Spleen (tissue), 11 donors: ENCODE data around the gene BANP. TPM values are rescaled to one million over a fixed set of nuclear protein-coding genes. Genes with fewer than 3 reads are reported as not detected.
"Not testable (repeated sequence)": the region's sequence is repeated elsewhere in the genome, so short reads cannot be mapped to it uniquely, and the experiment has no call there.

ENCODE experiments used
- DNase-seq: peaks from one replicate; pipeline ENCODE4 v3.0.0-alpha.2; 2020
- H3K27ac ChIP-seq, 8 donors: fragments of 200-600 bp; sonication (generic) in 7 of 8; 1 replicate in 4 of 8; 2 replicates in 4 of 8; pipeline versions ENCODE4 v1.5.0 to v1.8.0; 2016 to 2021; ENCODE audit warnings: inconsistent platforms in 4 of 8, mild to moderate bottlenecking in 4 of 8, moderate library complexity in 1 of 8
- H3K27me3 ChIP-seq, 7 donors: fragments of 200-600 bp; sonication (generic) in 6 of 7; replicated peaks in 1 of 7; 1 replicate in 4 of 7; 2 replicates in 3 of 7; pipeline versions ENCODE4 v1.5.0 to v1.8.0; 2016 to 2021; ENCODE audit warnings: inconsistent platforms in 3 of 7, mild to moderate bottlenecking in 1 of 7
- H3K36me3 ChIP-seq, 6 donors: fragments of 200-600 bp; sonication (generic) in 5 of 6; 1 replicate in 4 of 6; 2 replicates in 2 of 6; pipeline versions ENCODE4 v1.5.0 to v1.8.0; 2016 to 2021; ENCODE audit warnings: inconsistent platforms in 2 of 6
- H3K4me1 ChIP-seq, 6 donors: fragments of 200-600 bp; sonication (generic) in 5 of 6; 1 replicate in 3 of 6; 2 replicates in 3 of 6; pipeline versions ENCODE4 v1.5.0 to v1.8.0; 2016 to 2021; ENCODE audit warnings: inconsistent platforms in 3 of 6
- H3K4me3 ChIP-seq, 8 donors: fragments of 200-600 bp; sonication (generic) in 7 of 8; 1 replicate in 4 of 8; 2 replicates in 4 of 8; pipeline versions ENCODE4 v1.5.0 to v1.8.0; 2016 to 2021; ENCODE audit warnings: inconsistent platforms in 4 of 8, mild to moderate bottlenecking in 4 of 8, moderate library complexity in 2 of 8
- H3K9me3 ChIP-seq, 8 donors: fragments of 200-600 bp; sonication (generic) in 7 of 8; 1 replicate in 4 of 8; 2 replicates in 4 of 8; pipeline versions ENCODE4 v1.5.0 to v1.8.0; 2016 to 2021; ENCODE audit warnings: inconsistent platforms in 4 of 8
- CTCF ChIP-seq, 11 experiments: fragments of 200-600 bp in 7 of 11; fragments of 450-650 bp in 4 of 11; sonication (generic) in 4 of 11; IDR thresholded peaks in 8 of 11; conservative IDR thresholded peaks in 3 of 11; 1 replicate in 7 of 11; 2 replicates in 4 of 11; pipeline versions ENCODE4 v1.4.0 to v1.8.0; 2016 to 2021; ENCODE audit warnings: antibody characterized with exemption in 11 of 11, inconsistent platforms in 4 of 11, mild to moderate bottlenecking in 1 of 11
- POLR2A ChIP-seq, 3 donors: fragments of 450-650 bp; IDR thresholded peaks; one replicate each; pipeline ENCODE4 v1.5.1; 2017; ENCODE audit warnings: antibody characterized with exemption in 3 of 3, mild to moderate bottlenecking in 1 of 3
- POLR2AphosphoS5 ChIP-seq, 3 donors: sonication (generic); formaldehyde crosslinking; IDR thresholded peaks; one replicate each; pipeline ENCODE4 v1.5.1; 2017; ENCODE audit warnings: antibody characterized with exemption in 3 of 3
- WGBS, 5 donors: extraction: QIAGEN DNeasy Blood & Tissue Kit in 3 of 5; methylation state at CpG; one replicate each; pipeline versions ENCODE4 v1.1.5 to v1.1.7; 2013 to 2018; 5-methylcytosine and 5-hydroxymethylcytosine counted together
- intact Hi-C: fragments of 100-400 bp; cut with DNase I; formaldehyde crosslinking; loops from one replicate; pipeline ENCODE4 v1.15.0; 2023; ENCODE audit warnings: low total_unique reads
- polyA plus RNA-seq, 3 donors: library from polyadenylated mRNA; stranded (reverse); fragments of 200-250 nt; gene quantifications; one replicate each; pipeline ENCODE4 v1.2.1, GENCODE V29; 2013
- total RNA-seq, 7 donors: library from RNA; depleted of rRNA in 3 of 7; stranded (reverse); fragments of >200 nt in 3 of 7; fragmentation: NEBNext Ultra II Directional in 4 of 7; extraction: Animal tissue kit (Norgen Biotek cat#: 25700) in 4 of 7; gene quantifications; one replicate each; pipeline versions ENCODE4 v1.1.0 to v1.2.1, GENCODE V29; 2016 to 2021
- donor health status: healthy with polysubstance abuse.
- donor health status: DM: no; HTN: no; CAD: no; lungs with moderate emphysema.
- donor health status: DM: no; HTN: no; CAD: no.
- donor health status: Bipolar disorder and iron deficiency.
- donor health status: healthy.
- donor health status: DM: no; HTN: no; CAD: no.
- donor health status: DM: yes; HTN: yes; CAD: no.

Gene BANP
- total and polyA plus RNA-seq, 10 donors: 15.9 to 57.1 (median 42.7) TPM

DNA sequence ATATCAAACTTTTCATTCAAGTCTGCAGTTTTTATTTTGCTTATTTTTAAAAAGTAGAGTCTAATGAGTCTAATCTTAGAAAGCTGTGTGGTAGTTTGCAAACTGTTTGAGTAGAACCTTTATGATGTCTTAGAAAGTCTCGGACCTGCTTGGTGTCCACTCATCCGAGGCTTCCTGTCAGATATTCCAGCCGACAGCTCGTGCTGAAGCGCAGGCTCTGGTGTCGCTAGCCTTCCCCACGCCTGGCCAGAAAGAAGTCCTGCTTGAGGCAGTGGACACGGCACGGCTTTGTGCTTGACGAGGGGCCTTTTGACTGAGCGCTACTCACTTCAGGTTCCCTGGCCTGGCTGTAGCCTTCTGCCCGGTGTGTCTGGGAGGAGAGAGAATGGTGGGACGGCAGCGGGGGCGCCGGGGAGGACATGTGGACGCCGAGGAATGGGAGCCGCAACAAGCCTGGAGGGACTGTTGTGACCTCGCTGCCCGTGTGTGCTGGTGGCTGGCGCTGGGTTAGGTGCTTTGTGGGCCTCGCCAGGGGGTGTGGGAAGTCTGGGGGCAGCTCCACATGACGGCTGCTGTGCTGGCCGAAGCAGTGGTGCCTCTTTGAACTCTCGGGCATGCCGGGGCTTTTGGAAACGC is 33.5 kb downstream of the BANP start:
- WGBS, 5 donors: 92 to 98% (median 95%) methylated on average over 27 to 28 of the region's 28 CpGs
- Histone ChIP-seq H3K4me1 (peaks cover 0 to 26% (median 0%) of the 10 kb centered on the region in 6 donors), H3K9me3 (no peaks in the 10 kb centered on the region), H3K27ac (no peak overlapping the region), H3K27me3 (no peaks in the 10 kb centered on the region), H3K4me3 (no peak overlapping the region), H3K36me3 (peaks cover 0 to 75% (median 37%) of the 10 kb centered on the region in 6 donors)
- intact Hi-C loops: no loop called here
- TF ChIP-seq POLR2A (IDR thresholded peaks at IDR 0.05) (no peak), POLR2AphosphoS5 (IDR thresholded peaks at IDR 0.05) (no peak), CTCF (IDR thresholded peaks at IDR 0.05 in 8 of 11, conservative IDR thresholded peaks at IDR 0.05 in 3 of 11) (no peak)
- no peak for DNase-seq

GRCh38 chr16:87985493-87985892 is 34.3 kb downstream of the BANP start:
- DNase-seq, H3K27me3 ChIP-seq, H3K27ac ChIP-seq, intact Hi-C loops, H3K4me3 ChIP-seq, H3K9me3 ChIP-seq: not testable (repeated sequence)
- Histone ChIP-seq H3K36me3 (peaks cover 0 to 78% (median 37%) of the 10 kb centered on the region in 6 donors), H3K4me1 (peaks cover 0 to 20% (median 0%) of the 10 kb centered on the region in 6 donors)
- WGBS, 5 donors: 66 to 89% (median 82%) methylated on average over 5 of the region's 5 CpGs

DNA sequence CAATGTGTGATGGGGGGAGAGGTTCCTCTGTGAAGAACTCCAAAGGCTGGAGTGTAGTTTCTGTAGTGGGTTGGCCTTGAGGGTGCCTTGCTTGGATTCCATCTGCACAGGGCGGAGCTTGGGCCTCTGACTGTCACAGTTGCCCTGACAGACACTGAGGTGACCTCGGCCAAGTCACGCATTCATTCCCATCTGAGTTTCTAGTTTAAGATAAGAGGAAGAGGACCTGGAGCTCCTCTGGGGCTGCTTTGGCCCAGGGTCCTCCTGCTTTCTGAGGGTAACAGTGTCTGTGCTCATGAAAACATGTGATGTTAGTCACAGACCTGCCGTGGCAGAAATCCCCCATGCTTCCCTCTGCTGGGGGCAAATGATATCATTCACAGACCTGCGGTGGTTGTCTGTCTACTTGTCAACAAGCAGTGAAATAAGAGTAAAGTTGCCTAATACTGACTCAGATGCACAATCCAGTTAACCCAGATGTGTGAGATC is 35.2 kb downstream of the BANP start:
- H3K27me3 ChIP-seq, H3K9me3 ChIP-seq, H3K4me3 ChIP-seq, intact Hi-C loops, H3K27ac ChIP-seq, DNase-seq: not testable (repeated sequence)
- H3K36me3 ChIP-seq: peaks cover 0 to 76% (median 35%) of the 10 kb centered on the region in 6 donors
- H3K4me1 ChIP-seq: peaks cover 0 to 13% (median 0%) of the 10 kb centered on the region in 6 donors
- WGBS, 5 donors: 62 to 75% (median 63%) methylated on average over 4 to 5 of the region's 5 CpGs

DNA sequence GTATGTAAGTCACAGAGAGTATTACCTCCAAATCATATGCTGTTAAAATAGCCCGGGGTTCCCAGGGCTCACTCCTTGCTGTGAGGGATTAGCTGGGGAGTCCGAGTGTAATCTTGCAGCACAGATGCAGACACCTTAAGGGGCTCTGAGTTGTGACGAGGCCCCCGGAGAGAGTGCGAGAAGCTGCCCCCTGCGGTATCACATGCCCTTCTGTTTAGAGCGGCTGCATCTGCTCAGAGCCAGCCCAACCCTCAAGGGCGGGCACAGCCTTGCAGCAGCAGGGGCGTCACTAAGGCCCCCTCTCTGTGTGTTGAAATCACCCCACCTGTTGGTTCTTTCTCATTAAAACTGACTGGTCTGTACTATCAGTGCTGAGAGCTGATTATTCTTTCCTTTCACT is 37.4 kb downstream of the BANP start:
- H3K4me1 ChIP-seq, H3K27me3 ChIP-seq, intact Hi-C loops, H3K27ac ChIP-seq, H3K4me3 ChIP-seq, H3K9me3 ChIP-seq, DNase-seq: not testable (repeated sequence)
- 87 to 95% (median 92%) methylated on average over 9 of the region's 9 CpGs for WGBS, 5 donors
- H3K36me3 ChIP-seq: peaks cover 0 to 74% (median 24%) of the 10 kb centered on the region in 6 donors

DNA sequence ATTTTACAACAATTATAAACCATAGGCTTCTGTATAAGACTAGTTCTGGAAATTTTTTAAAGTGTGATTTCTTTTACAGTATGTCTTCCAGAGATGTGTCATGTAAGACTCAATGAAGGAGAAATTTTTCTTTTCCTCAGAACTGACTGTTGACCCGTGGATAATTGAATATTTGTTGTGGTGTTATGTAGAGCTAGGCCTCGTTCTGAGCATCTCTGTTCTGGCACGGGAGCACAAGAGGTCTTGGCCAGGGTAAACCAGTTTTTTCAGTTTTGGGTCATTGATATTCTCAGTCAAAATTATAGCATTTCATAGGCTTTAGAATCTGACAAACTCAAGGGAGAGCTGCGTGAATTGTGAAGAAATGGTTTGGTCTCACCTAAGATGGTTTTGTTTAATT is 39.0 kb downstream of the BANP start:
- H3K4me1 ChIP-seq, DNase-seq, H3K9me3 ChIP-seq, H3K4me3 ChIP-seq, H3K27ac ChIP-seq, intact Hi-C loops, H3K27me3 ChIP-seq: not testable (repeated sequence)
- peaks cover 0 to 78% (median 16%) of the 10 kb centered on the region in 6 donors for H3K36me3 ChIP-seq
- 90 to 97% (median 95%) methylated on average over 4 of the region's 4 CpGs for WGBS, 5 donors

DNA sequence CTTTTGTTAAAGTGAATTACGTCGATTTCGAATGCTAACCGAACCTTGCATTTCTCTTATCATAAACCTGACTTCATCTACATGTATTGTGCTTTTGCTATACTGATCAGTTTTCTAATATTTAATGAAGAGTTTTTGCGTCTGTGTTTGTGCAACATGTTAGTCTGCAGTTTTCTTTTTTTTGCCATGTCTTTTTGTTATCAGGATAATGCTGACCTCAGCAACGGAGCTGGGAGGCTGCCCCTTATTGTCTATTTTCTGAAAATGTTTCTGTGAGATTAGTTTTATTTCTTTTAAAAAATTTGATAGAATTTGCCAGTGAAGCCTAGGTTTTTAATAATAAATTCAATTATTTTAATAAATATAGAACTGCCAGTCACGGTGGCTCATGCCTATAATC is 40.9 kb downstream of the BANP start:
- H3K27ac ChIP-seq, H3K9me3 ChIP-seq, H3K4me3 ChIP-seq, intact Hi-C loops, DNase-seq, H3K27me3 ChIP-seq, H3K4me1 ChIP-seq: not testable (repeated sequence)
- peaks cover 0 to 76% (median 7%) of the 10 kb centered on the region in 6 donors for H3K36me3 ChIP-seq
- 96 to 97% (median 97%) methylated on average over 7 of the region's 7 CpGs for WGBS, 5 donors
